K562 (cell line): ENCODE measurements around the gene RNF166. TPM values are rescaled to one million over a fixed set of nuclear protein-coding genes. Genes with fewer than 3 reads are reported as not detected.

Source experiments
- ATAC-seq: fragments of 200-7000 bp; cut with Tn5 transposase; 3 replicates; pipeline ENCODE4 v1.9.1; 2020; ENCODE audit warnings: moderate library complexity
- BruUV-seq: library from RNA; stranded (reverse); fragments of 400-500 nt; replicated peaks from 2 replicates; lab custom pipeline; 2021; lab: Mats Ljungman, UMichigan
- CTCF ChIA-PET: fragments of 300-600 bp; formaldehyde crosslinking; extraction: SDS; loops from one replicate; lab custom pipeline; 2021; ENCODE audit warnings: low intra/inter-chr PET ratio; lab: Yijun Ruan, JAX
- POLR2A ChIA-PET: fragments of 300-600, 350-650 bp; sonication (Branson Sonifier 250); formaldehyde crosslinking; extraction: SDS; loops from one replicate; lab custom pipeline; 2021; ENCODE audit warnings: antibody characterized with exemption, inconsistent platforms; lab: Yijun Ruan, JAX
- DNase-seq, 4 experiments: peaks; one replicate each; pipeline versions ENCODE4 v3.0.0 to v3.0.0-alpha.2; 2011 to 2018; ENCODE audit warnings: low spot score in 3 of 4, mixed read lengths in 3 of 4; ENCODE audit errors: extremely low read depth in 1 of 4
- FAIRE-seq: peaks from 2 replicates; lab custom pipeline; 2011; peaks lifted over from hg19 to GRCh38; lab: Jason Lieb, UNC
- H2AFZ ChIP-seq: 2 replicates; pipeline ENCODE4 v1.6.0; 2011; ENCODE audit warnings: low read depth, low read length, control low read depth, inconsistent platforms
- H3K27ac ChIP-seq: fragments of 200-600 bp; 3 replicates; pipeline ENCODE4 v1.8.0; 2011; ENCODE audit warnings: low read depth, mild to moderate bottlenecking, control low read depth, inconsistent platforms, low read length, moderate library complexity, mixed read lengths; ENCODE audit errors: extremely low read depth
- H3K27me3 ChIP-seq, 2 experiments: fragments of 300-600 bp in 1 of 2; 2 replicates in 1 of 2; 3 replicates in 1 of 2; pipeline versions ENCODE4 v1.6.0 to v1.8.0; 2011; ENCODE audit warnings: inconsistent platforms in 2 of 2, low read length in 2 of 2, mild to moderate bottlenecking in 1 of 2, mixed read lengths in 1 of 2, moderate library complexity in 1 of 2; ENCODE audit not compliant: control insufficient read depth in 2 of 2, insufficient read depth in 2 of 2
- H3K36me3 ChIP-seq: fragments of 300-600 bp; 3 replicates; pipeline ENCODE4 v1.8.0; 2011; ENCODE audit warnings: mild to moderate bottlenecking, low read length, inconsistent platforms; ENCODE audit not compliant: control insufficient read depth, insufficient read depth
- H3K4me1 ChIP-seq, 2 experiments: fragments of 200-600 bp in 1 of 2; replicated peaks in 1 of 2; 2 replicates in 1 of 2; 3 replicates in 1 of 2; pipeline versions ENCODE4 v1.5.1 to v1.8.0; 2011; ENCODE audit warnings: inconsistent platforms in 2 of 2, low read length in 2 of 2, mild to moderate bottlenecking in 1 of 2, mixed read lengths in 1 of 2, moderate library complexity in 1 of 2; ENCODE audit not compliant: control insufficient read depth in 2 of 2, insufficient read depth in 2 of 2
- H3K4me2 ChIP-seq: 2 replicates; pipeline ENCODE4 v1.6.1; 2011; ENCODE audit warnings: low read length, control low read depth, inconsistent platforms, mixed read lengths; ENCODE audit not compliant: insufficient read depth
- H3K4me3 ChIP-seq: fragments of 200-600 bp; sonication (generic), shearing (Covaris generic); 2 replicates; pipeline ENCODE4 v1.5.1; 2016; ENCODE audit warnings: control low read depth, inconsistent platforms
- H3K79me2 ChIP-seq: fragments of 200-600 bp; 3 replicates; pipeline ENCODE4 v1.8.0; 2011; ENCODE audit warnings: low read length, inconsistent platforms; ENCODE audit not compliant: control insufficient read depth, insufficient read depth
- H3K9ac ChIP-seq, 2 experiments: 2 replicates each; pipeline versions ENCODE4 v1.6.0 to v1.6.1; 2011; ENCODE audit warnings: low read depth in 2 of 2, low read length in 2 of 2, control low read depth in 1 of 2, inconsistent platforms in 1 of 2, mild to moderate bottlenecking in 1 of 2, mixed read lengths in 1 of 2; ENCODE audit not compliant: insufficient read depth in 1 of 2
- H3K9me1 ChIP-seq: one replicate; pipeline ENCODE4 v1.6.0; 2011; ENCODE audit warnings: inconsistent platforms, mild to moderate bottlenecking, low read length, moderate library complexity; ENCODE audit not compliant: control insufficient read depth, insufficient read depth
- H3K9me3 ChIP-seq: replicated peaks from 2 replicates; pipeline ENCODE4 v1.5.1; 2011; ENCODE audit warnings: low read depth, low read length, inconsistent platforms; ENCODE audit not compliant: control insufficient read depth, insufficient read depth
- H4K20me1 ChIP-seq: replicated peaks from 2 replicates; pipeline ENCODE4 v1.6.1; 2011; ENCODE audit warnings: low read length, inconsistent platforms, mixed read lengths; ENCODE audit not compliant: control insufficient read depth, insufficient read depth
- ASH1L ChIP-seq: fragments of 450-650 bp; IDR thresholded peaks from 2 replicates; pipeline ENCODE4 v1.6.1; 2018; ENCODE audit warnings: borderline replicate concordance, mild to moderate bottlenecking, low read depth; ENCODE audit not compliant: partially characterized antibody
- CCNT2 ChIP-seq: IDR thresholded peaks from 2 replicates; pipeline ENCODE4 v1.6.1; 2011; ENCODE audit warnings: borderline replicate concordance, low read depth, mild to moderate bottlenecking, moderate library complexity, mixed read lengths, low read length; ENCODE audit not compliant: insufficient read length; ENCODE audit errors: extremely low read depth
- CEBPB ChIP-seq: fragments of 450-650 bp; IDR thresholded peaks from 2 replicates; pipeline ENCODE4 v1.6.1; 2016; ENCODE audit warnings: missing genetic modification characterization, missing compliant biosample characterization
- HNRNPL ChIP-seq: fragments of 200-400 bp; formaldehyde crosslinking; IDR thresholded peaks from 2 replicates; pipeline ENCODE4 v1.6.1; 2017; ENCODE audit warnings: low read depth, mild to moderate bottlenecking, low read length
- MCM5 ChIP-seq: fragments of 450-650 bp; IDR thresholded peaks from 2 replicates; pipeline ENCODE4 v1.6.1; 2016; ENCODE audit warnings: low read depth
- POLR2G ChIP-seq: fragments of 200-400 bp; formaldehyde crosslinking; IDR thresholded peaks from 2 replicates; pipeline ENCODE4 v1.6.1; 2017; ENCODE audit warnings: low read depth, mild to moderate bottlenecking, antibody characterized with exemption, low read length, moderate library complexity
- RBM22 ChIP-seq: fragments of 200-400 bp; formaldehyde crosslinking; IDR thresholded peaks from 2 replicates; pipeline ENCODE4 v1.6.1; 2018; ENCODE audit warnings: low read length, low read depth; ENCODE audit not compliant: poor library complexity, severe bottlenecking
- ZFP30 ChIP-seq: fragments of 250-450 bp; sonication (Bioruptor Pico); IDR thresholded peaks from 2 replicates; pipeline ENCODE4 v1.8.0; 2022; ENCODE audit warnings: moderate library complexity, mild to moderate bottlenecking, inconsistent platforms, borderline replicate concordance
- ZNF263 ChIP-seq: sonication (generic); formaldehyde crosslinking; IDR thresholded peaks from 2 replicates; pipeline ENCODE4 v1.8.0; 2022; ENCODE audit warnings: mild to moderate bottlenecking, missing genetic modification reagents, borderline replicate concordance
- WGBS: fragments of 100-300 bp; shearing (Covaris generic); methylation state at CpG from one replicate; pipeline ENCODE4 v1.1.6; 2016; ENCODE audit warnings: low coverage, mixed read lengths; ENCODE audit not compliant: insufficient coverage; ENCODE audit errors: missing lambda C conversion rate; 5-methylcytosine and 5-hydroxymethylcytosine counted together
- in situ Hi-C: fragments of 300-500 bp; cut with MboI; formaldehyde crosslinking; loops from 4 replicates; pipeline ENCODE4 v1.15.0; 2018; ENCODE audit warnings: inconsistent platforms, mixed read lengths
- intact Hi-C: fragments of 100-400 bp; cut with micrococcal nuclease; formaldehyde crosslinking; loops from 2 replicates; pipeline ENCODE4 v1.14.2; 2022
- polyA plus RNA-seq, 8 experiments: library from polyadenylated mRNA; depleted of rRNA in 4 of 8; stranded (reverse) in 5 of 8; unstranded in 3 of 8; fragments of >200 nt; fragmentation: Nextera tagmentation in 2 of 8; fragmentation: Illumina TruSeq in 1 of 8; extraction: Ambion mirVana in 2 of 8; extraction: Trizol in 1 of 8; gene quantifications; 2 replicates each; pipeline versions ENCODE4 v1.2.1 to v1.2.3, GENCODE V29; 2011 to 2014; ENCODE audit warnings: inconsistent platforms in 1 of 8, missing spikeins in 1 of 8
- total RNA-seq, 7 experiments: library from RNA; depleted of rRNA in 6 of 7; stranded (reverse); fragments of >200 nt in 6 of 7; fragmentation: Illumina TruSeq in 2 of 7; extraction: Trizol in 2 of 7; gene quantifications; 2 replicates each; pipeline versions ENCODE4 v1.2.1 to v1.2.3, GENCODE V29; 2011 to 2021; ENCODE audit warnings: low replicate concordance in 1 of 7
- TF ChIP-seq, protein P1 (sequence below): fragments of 250-450 bp; sonication (Bioruptor Pico); IDR thresholded peaks from 2 replicates; pipeline ENCODE4 v1.8.0; 2022; ENCODE audit warnings: inconsistent platforms, mild to moderate bottlenecking, moderate library complexity, borderline replicate concordance

Gene RNF166
- total and polyA plus RNA-seq, 9 of the 15 experiments (the other 6 are each of a cell fraction or from before 2014, with no cell fraction given) = 0.56 to 60.3 (median 19.5) TPM

DNA sequence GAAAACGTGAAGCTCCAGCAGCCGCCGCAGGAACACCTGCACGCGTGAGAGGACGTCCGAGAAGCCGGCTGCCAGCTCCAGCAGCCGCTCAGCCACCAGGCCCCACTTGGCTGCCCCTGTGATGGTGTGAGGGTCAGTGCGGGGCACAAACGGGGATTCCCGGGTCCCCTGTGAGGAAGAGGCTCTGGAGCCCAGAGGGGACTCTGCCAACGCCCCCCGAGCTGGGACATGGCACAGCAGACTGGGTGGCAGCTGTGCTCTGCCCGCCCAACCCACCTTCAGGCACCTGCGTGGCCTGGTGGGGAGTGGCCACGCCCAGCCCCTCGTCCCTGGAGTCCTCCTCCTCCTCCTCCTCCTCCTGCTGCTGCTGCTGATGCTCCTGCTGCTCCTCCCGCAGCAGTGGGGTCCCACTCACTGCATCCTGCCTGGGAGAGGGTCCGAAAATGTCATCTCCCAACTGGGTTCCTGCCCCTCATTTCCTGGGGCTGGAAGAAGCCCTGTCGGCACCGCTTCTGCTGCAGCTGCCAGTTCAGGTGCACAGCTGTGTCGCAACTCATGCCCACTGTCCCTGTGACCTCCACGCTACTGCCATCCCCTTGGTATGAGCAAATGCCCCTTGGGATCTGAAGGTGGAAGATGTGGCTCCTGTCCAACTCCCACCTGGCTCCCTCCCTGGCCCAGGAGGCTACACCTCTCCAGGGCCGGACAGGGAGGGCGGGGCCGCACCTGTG is 27.6 kb upstream of the RNF166 start:
- 88% methylated on average over 23 of the region's 27 CpGs for WGBS
- TF ChIP-seq CEBPB (tag) = peak; percentile 52; the same call in 1 of the 2 replicates
- TF ChIP-seq ZNF263 (CRISPR knock-in tag) = peak; percentile 39; the same call in 1 of the 2 replicates
- peak; percentile 77 for TF ChIP-seq RBM22
- no peak for TF ChIP-seq ZFP30 (CRISPR knock-in tag)
- no peak for TF ChIP-seq MCM5
- TF ChIP-seq CCNT2 = peak; percentile 23
- 0 out of 2 replicates have a peak, but pooled peaks have one; percentile 33 for TF ChIP-seq HNRNPL
- TF ChIP-seq, protein P1, sequence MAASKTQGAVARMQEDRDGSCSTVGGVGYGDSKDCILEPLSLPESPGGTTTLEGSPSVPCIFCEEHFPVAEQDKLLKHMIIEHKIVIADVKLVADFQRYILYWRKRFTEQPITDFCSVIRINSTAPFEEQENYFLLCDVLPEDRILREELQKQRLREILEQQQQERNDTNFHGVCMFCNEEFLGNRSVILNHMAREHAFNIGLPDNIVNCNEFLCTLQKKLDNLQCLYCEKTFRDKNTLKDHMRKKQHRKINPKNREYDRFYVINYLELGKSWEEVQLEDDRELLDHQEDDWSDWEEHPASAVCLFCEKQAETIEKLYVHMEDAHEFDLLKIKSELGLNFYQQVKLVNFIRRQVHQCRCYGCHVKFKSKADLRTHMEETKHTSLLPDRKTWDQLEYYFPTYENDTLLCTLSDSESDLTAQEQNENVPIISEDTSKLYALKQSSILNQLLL (CRISPR knock-in tag) = no peak
- TF ChIP-seq ASH1L = no peak
- TF ChIP-seq POLR2G = peak; percentile 19; the same call in 1 of the 2 replicates
- no peaks in the 10 kb centered on the region for H3K27me3 ChIP-seq
- H2AFZ ChIP-seq = no peak overlapping the region
- DNase-seq (no peak), FAIRE-seq (no peak), ATAC-seq (no peak)
- H3K27ac ChIP-seq = no peak overlapping the region
- CTCF ChIA-PET = no interaction called here
- peaks cover 7% of the 10 kb centered on the region; the same call in 2 of the 3 replicates for H3K79me2 ChIP-seq
- no peak overlapping the region for H3K4me3 ChIP-seq
- peaks cover 8% of the 10 kb centered on the region for H4K20me1 ChIP-seq
- BruUV-seq = no TSS peak
- no peak overlapping the region for H3K4me2 ChIP-seq
- H3K4me1 ChIP-seq = peaks cover 0 to 81% of the 10 kb centered on the region in 2 experiments; a peak in 3 of 5 replicates
- in situ Hi-C loops = no loop called here
- intact Hi-C loops = no loop called here
- H3K9ac ChIP-seq = no peak overlapping the region
- POLR2A ChIA-PET = interaction anchor here (0.5 to 1.5 kb wide), 4 partner anchors 11 to 146 kb away, joined by 3 to 5 read pairs (median 4); partner anchors contain the start of gene APRT
- H3K9me3 ChIP-seq = no peaks in the 10 kb centered on the region
- no peaks in the 10 kb centered on the region for H3K9me1 ChIP-seq
- H3K36me3 ChIP-seq = peaks cover 91% of the 10 kb centered on the region
